Measurements from ENCODE around the gene RHBDL3.

DNA sequence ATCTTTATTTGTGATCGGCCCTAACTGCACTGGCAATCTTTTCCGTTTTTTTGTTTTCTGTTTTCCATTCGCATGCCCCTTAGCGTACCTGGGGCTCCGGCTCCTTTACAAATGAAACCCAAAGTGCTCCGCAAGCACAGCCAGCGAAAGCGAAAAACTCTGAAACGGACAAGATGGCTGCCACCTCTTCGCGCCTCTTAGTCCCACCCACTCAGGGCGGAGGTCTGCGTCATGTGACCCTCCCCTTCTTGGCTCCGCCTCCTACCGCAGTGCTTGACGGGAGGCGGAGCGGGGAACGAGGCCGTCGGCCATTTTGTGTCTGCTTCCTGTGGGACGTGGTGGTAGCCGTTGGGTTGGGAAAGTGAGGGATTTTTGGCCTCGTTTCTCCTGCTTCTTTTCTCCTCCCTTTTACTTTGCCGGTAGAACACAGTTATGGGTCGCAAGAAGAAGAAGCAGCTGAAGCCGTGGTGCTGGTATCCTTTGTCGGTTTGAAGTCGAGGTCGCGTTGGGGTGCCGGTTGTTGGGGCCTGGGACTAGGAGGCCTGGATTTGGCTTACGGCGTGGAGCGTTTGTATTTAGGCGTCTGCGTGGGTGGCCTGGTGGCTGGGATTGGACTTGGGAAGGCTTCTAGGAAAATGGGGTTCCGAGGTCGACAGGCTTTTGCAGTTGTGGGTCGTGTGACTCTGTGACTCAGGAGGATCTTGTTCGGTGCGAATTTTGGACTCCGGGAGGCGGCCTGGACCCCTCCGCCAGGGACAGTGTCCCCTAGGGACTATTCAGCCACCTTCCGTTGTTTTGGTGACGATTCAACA lies 84.4 kb downstream of the RHBDL3 start, which contains the start of gene ZNF207:
- TF ChIP-seq, protein P1, sequence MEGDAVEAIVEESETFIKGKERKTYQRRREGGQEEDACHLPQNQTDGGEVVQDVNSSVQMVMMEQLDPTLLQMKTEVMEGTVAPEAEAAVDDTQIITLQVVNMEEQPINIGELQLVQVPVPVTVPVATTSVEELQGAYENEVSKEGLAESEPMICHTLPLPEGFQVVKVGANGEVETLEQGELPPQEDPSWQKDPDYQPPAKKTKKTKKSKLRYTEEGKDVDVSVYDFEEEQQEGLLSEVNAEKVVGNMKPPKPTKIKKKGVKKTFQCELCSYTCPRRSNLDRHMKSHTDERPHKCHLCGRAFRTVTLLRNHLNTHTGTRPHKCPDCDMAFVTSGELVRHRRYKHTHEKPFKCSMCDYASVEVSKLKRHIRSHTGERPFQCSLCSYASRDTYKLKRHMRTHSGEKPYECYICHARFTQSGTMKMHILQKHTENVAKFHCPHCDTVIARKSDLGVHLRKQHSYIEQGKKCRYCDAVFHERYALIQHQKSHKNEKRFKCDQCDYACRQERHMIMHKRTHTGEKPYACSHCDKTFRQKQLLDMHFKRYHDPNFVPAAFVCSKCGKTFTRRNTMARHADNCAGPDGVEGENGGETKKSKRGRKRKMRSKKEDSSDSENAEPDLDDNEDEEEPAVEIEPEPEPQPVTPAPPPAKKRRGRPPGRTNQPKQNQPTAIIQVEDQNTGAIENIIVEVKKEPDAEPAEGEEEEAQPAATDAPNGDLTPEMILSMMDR (IDR thresholded peaks at IDR 0.05) = no peak
- TF ChIP-seq EZH2 (IDR thresholded peaks at IDR 0.05; ENCODE audit: borderline replicate concordance, insufficient read depth, low read depth, low read length, poor library complexity, severe bottlenecking) = no peak

Measured in B cell (primary cell).